Activated CD8-positive, alpha-beta memory T cell treated with anti-CD3 and anti-CD28 coated beads, Interleukin-2, amount 10 ng/mL, durations not matched to agents 7 days and 5 days (primary cell): ENCODE results near the gene RRP1. TPM values are rescaled to one million over a fixed set of nuclear protein-coding genes. Genes with fewer than 3 reads are reported as not detected.
"Not testable (repeated sequence)": the region's sequence is repeated elsewhere in the genome, so short reads cannot be mapped to it uniquely, and the experiment has no call there.

Source experiments
- ATAC-seq: fragments of 150-1000 bp; cut with Tn5 transposase; one replicate; pipeline ENCODE4 v1.10.0; 2021; ENCODE audit warnings: moderate library complexity
- CTCF ChIA-PET: fragments of 350-600 bp; sonication (Branson Sonifier 250); formaldehyde crosslinking; loops from one replicate; lab custom pipeline; 2021; ENCODE audit warnings: antibody characterized with exemption; lab: Charles Lee
- DNase-seq: peaks from one replicate; pipeline ENCODE4 v3.0.0-alpha.2; 2020
- H3K27ac Mint-ChIP-seq: one replicate; pipeline ENCODE4 v1.8.0; 2021; ENCODE audit warnings: mild to moderate bottlenecking, mixed read lengths
- H3K27me3 Mint-ChIP-seq: one replicate; pipeline ENCODE4 v1.8.0; 2021; ENCODE audit warnings: mixed read lengths
- H3K36me3 Mint-ChIP-seq: one replicate; pipeline ENCODE4 v1.8.0; 2021; ENCODE audit warnings: mild to moderate bottlenecking, mixed read lengths
- H3K4me1 Mint-ChIP-seq: one replicate; pipeline ENCODE4 v1.8.0; 2021; ENCODE audit warnings: mixed read lengths
- H3K4me3 Mint-ChIP-seq: one replicate; pipeline ENCODE4 v1.8.0; 2021; ENCODE audit warnings: mild to moderate bottlenecking, moderate library complexity, mixed read lengths
- H3K9me3 Mint-ChIP-seq: one replicate; pipeline ENCODE4 v1.8.0; 2022; ENCODE audit warnings: low read depth, mixed read lengths
- total RNA-seq, 2 experiments: library from RNA; stranded (reverse); gene quantifications; one replicate each; pipeline ENCODE4 v1.2.3, GENCODE V29; 2021

Gene RRP1
- total RNA-seq, 2 experiments from 2014 or later, result 37.7 to 45.2 TPM

DNA sequence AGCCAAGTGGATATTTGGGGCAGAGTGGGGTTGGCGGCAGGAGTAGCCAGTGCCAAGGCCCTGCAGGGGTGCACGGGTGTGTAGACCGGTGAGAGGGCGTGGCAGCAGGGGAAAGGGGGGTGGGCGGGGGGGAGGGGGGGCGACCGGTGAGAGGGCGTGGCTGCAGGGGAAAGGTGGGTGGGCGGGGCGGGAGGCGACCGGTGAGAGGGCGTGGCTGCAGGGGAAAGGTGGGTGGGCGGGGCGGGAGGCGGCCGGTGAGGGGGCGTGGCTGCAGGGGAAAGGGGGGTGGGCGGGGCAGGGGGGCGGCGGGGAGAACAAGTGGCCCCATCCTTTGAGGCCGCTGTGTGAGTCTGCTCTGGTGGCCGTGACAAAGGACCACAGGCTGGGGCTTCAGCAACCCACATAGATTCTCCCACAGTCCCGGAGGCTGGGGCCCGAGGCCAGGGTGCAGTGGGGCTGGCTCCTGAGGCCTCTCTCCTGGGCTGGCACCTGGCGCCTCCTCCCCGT, 25.8 kb downstream of the RRP1 start:
- CTCF ChIA-PET, result interaction anchor here (1.9 kb wide), 1 partner anchor 160 kb away, joined by 5 read pairs; no protein-coding TSS in a partner anchor
- DNase-seq, result no peak
- peaks cover 2% of the 10 kb centered on the region for H3K36me3 Mint-ChIP-seq
- H3K27ac Mint-ChIP-seq, result no peak overlapping the region
- peaks cover 8% of the 10 kb centered on the region for H3K4me1 Mint-ChIP-seq
- no peak for ATAC-seq
- H3K4me3 Mint-ChIP-seq, result no peak overlapping the region
- no peaks in the 10 kb centered on the region for H3K9me3 Mint-ChIP-seq
- H3K27me3 Mint-ChIP-seq, result no peaks in the 10 kb centered on the region

DNA sequence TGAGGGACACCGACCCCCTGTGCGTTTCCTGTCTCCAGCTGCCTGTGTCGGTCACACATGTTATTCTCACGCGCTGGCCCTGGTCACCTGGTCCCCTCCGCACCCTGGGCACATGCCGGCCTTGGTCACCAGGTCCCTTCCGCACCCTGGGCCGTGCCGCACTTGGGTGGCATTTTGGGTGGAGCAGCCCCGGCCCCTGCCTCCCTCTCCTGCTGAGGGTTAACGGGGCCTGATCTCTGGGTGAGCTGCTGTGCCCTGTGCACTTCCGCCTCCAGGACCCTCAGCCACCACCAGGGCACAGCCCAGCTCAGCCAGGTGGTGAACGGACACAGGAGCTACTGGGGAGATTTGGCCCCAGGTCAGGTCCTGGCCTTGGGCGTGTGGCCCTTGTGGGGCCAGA, 26.6 kb downstream of the RRP1 start:
- H3K4me1 Mint-ChIP-seq, result peaks cover 3% of the 10 kb centered on the region
- ATAC-seq (no peak), DNase-seq (no peak)
- CTCF ChIA-PET, result interaction anchor here (1.9 kb wide), 1 partner anchor 159 kb away, joined by 5 read pairs; no protein-coding TSS in a partner anchor
- no peaks in the 10 kb centered on the region for H3K27me3 Mint-ChIP-seq
- no peaks in the 10 kb centered on the region for H3K9me3 Mint-ChIP-seq
- H3K4me3 Mint-ChIP-seq, result no peak overlapping the region
- H3K36me3 Mint-ChIP-seq, result peaks cover 2% of the 10 kb centered on the region
- H3K27ac Mint-ChIP-seq, result no peak overlapping the region

DNA sequence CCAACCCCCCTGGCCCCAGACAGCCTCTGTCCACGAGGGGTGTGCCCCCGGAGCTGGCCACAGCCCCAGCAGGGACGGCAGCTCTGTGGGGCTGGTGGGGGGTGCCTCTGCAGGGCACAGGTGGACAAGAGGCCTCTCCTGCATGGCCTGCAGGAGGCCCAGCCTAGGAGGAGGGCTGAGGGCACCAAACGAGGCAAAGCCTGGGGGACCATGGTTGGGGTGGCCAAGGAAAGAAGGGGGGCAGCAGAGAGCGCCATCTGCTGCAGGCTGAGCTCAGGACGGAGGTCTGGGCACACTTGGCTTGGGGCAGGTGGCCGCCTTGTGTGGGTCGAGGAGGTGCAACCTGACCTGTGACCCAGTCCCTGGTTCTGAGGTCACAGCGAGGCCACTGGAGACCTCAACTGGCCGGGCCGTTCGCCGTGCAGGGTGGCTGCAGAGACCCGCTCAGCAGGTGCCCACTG, 27.3 kb downstream of the RRP1 start:
- Mint-ChIP-seq H3K27ac (no peak overlapping the region), H3K4me1 (peaks cover 2% of the 10 kb centered on the region), H3K27me3 (no peaks in the 10 kb centered on the region), H3K36me3 (peaks cover 2% of the 10 kb centered on the region), H3K4me3 (no peak overlapping the region), H3K9me3 (no peaks in the 10 kb centered on the region)
- DNase-seq (no peak), ATAC-seq (no peak)
- CTCF ChIA-PET, result interaction anchor here (1.9 kb wide), 1 partner anchor 159 kb away, joined by 5 read pairs; no protein-coding TSS in a partner anchor

DNA sequence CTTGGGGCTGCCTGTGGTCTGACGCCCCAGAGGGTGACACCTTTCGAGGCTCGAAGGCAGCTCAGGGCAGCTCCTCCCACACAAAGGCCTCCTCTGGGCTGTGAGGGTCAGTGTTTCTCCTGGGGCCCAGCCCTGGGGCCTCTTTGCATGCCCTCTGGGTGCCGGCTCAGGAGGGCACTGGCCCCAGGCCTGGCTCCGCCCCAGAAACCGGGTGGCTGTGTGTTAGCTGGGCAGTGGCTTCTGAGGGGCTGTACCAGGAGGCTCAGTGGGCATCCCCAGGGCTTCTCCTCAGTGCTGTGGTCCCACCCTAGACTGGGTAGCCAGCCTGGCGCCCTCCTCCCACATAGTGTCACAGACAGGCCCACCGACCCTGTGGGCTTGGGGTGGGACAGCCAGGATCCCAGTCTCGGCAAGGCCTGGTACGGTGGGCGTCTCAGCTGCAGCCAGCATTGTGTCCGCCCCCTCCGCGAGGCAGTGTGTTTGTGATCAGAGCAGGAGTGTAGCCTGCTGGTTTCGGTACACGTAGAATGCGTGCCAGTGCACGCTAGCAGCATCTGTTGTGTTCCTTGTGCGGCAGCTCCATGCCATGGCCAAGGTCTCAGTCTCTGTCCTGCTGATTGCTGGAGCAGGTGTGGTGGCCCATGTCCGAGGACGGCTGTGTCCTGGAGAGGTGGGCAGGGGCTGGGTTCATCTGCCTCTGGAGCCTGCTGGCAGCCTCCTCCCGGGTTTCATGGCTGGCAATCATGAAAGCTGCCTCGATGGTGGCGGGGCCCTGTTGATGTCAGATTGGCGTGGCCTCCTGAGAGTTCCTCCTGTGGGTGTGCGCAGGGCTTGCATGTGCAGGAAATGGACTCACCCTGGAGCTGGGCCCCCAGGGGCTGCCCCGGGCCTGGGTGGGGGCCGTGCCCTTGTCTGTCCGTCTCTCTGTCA, 28.0 kb downstream of the RRP1 start:
- no peaks in the 10 kb centered on the region for H3K27me3 Mint-ChIP-seq
- no peak overlapping the region for H3K4me3 Mint-ChIP-seq
- H3K4me1 Mint-ChIP-seq, result peaks cover 2% of the 10 kb centered on the region

DNA sequence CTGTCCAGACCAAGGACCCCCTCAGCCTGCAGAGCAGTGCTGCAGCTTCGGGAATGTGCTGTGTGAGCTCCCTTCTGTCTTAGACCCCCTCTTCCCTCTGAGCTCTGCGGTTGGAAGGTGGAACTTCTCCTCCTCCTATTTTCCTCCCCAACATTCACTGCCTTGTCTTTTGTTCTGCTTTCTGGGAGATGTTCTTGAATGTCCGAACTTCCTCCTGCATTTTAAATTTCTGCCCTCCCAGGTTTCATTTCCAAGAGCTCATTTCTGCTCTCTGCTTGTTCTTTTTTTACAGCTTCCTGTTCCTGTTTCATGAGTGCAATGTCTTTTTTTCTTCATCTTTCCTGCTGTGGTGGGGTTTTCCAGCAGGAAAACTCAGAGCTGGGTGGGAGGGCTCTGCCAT, 29.3 kb downstream of the RRP1 start:
- Mint-ChIP-seq H3K27me3 (no peaks in the 10 kb centered on the region), H3K4me3 (no peak overlapping the region), H3K27ac (no peak overlapping the region), H3K36me3 (peaks cover 2% of the 10 kb centered on the region), H3K9me3 (no peaks in the 10 kb centered on the region), H3K4me1 (peaks cover 2% of the 10 kb centered on the region)
- CTCF ChIA-PET, result interaction anchor here (0.9 to 2.3 kb wide), 5 partner anchors 8 to 535 kb away, joined by 3 to 10 read pairs (median 4); partner anchors contain the start of gene TRPM2
- DNase-seq, result no peak
- ATAC-seq, result no peak

More for the DNA sequence above, 28.0 kb downstream of the RRP1 start:
- CTCF ChIA-PET, result interaction anchor here (0.9 to 2.2 kb wide), 5 partner anchors 38 to 536 kb away, joined by 3 to 8 read pairs (median 4); partner anchors contain the start of gene TRPM2
- ATAC-seq (no peak), DNase-seq (no peak)
- no peaks in the 10 kb centered on the region for H3K9me3 Mint-ChIP-seq
- H3K36me3 Mint-ChIP-seq, result peaks cover 2% of the 10 kb centered on the region
- no peak overlapping the region for H3K27ac Mint-ChIP-seq

DNA sequence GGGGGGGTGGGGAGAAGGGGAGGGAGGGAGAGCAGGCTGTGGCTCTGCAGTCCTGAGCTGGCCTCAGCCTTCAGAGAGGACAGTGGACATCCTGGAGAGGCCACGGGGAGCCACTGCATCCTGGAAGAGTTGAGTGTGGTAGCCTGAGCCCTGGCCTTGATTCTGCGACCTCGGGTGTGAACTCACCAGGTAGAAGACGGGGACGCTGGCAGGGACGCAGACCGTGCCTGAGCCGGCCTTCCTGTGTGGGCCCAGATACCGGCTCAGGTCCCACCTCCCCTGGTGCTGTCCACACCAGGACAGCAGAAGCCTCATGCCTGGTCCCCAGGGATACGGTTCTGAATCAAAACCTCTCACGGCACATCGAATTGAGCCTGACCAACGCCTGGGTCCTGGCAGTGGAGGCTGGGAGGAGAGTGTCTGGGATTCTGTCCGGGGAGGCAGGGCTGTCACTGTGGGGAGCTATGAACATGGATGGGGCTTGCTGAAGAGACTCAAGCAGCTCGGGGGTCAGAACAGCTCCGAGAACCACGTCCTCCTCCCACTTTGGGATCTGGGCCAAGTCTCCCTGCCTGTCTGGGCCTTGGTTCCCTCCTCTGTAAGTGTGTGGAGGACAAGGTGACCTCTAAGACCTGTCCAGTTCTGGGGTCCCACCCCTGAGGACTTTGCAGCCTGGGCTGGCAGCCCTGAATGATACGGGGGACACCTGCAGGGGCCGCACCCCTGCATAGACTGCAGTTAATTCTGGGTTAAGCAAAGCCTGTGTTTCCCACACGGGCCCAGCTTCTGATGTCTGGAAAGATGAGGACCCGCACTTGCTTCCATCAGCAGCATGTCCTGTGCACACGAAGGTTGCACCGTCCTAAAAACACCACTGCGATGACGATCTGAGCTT, 30.4 kb downstream of the RRP1 start:
- no peak overlapping the region for H3K27ac Mint-ChIP-seq
- H3K4me1 Mint-ChIP-seq, result peaks cover 2% of the 10 kb centered on the region
- peaks cover 2% of the 10 kb centered on the region for H3K36me3 Mint-ChIP-seq
- no peaks in the 10 kb centered on the region for H3K9me3 Mint-ChIP-seq
- DNase-seq (no peak), ATAC-seq (no peak)
- no peak overlapping the region for H3K4me3 Mint-ChIP-seq
- CTCF ChIA-PET, result interaction anchor here (1.3 to 2.3 kb wide), 3 partner anchors 9 to 120 kb away, joined by 3 to 10 read pairs (median 8); no protein-coding TSS in a partner anchor
- H3K27me3 Mint-ChIP-seq, result no peaks in the 10 kb centered on the region

DNA sequence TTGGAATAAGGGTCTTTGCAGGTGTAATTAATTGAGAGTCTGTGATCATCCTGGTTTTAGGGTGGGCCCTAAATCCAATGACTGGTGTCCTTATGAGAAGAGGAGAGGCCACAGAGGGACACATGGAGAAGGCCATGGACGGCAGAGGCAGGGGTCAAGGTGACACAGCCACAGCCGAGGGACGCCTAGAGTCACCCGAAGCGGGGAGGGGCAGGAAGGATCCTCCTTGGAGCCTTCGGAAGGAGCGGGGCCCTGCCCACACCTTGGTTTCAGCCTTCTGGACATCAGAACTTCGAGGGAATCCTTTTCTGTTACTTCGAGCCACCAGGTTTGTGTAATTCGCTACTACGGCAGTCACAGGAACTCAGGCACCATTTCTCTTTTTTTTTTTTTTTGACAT, 31.1 kb downstream of the RRP1 start:
- ATAC-seq, result no peak
- CTCF ChIA-PET, result interaction anchor here (2.3 kb wide), 1 partner anchor 10 kb away, joined by 10 read pairs; no protein-coding TSS in a partner anchor
- Mint-ChIP-seq H3K4me3 (no peak overlapping the region), H3K9me3 (no peaks in the 10 kb centered on the region), H3K4me1 (no peaks in the 10 kb centered on the region), H3K27me3 (no peaks in the 10 kb centered on the region), H3K36me3 (peaks cover 2% of the 10 kb centered on the region), H3K27ac (no peak overlapping the region)
- DNase-seq, result no peak

DNA sequence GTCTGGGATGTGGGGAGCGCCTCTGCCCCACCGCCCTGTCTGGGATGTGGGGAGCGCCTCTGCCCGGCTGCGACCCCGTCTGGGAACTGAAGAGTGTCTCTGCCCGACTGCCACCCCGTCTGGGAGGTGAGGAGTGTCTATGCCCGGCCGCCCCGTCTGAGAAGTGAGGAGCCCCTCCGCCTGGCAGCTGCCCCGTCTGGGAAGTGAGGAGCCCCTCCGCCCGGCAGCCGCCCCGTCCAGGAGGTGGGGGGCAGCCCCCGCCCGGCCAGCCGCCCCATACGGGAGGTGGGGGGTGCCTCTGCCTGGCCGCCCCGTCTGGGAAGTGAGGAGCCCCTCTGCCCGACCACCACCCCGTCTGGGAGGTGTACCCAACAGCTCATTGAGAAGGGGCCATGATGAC, 32.8 kb downstream of the RRP1 start:
- H3K27ac Mint-ChIP-seq, H3K4me1 Mint-ChIP-seq, DNase-seq, H3K9me3 Mint-ChIP-seq, ATAC-seq, H3K36me3 Mint-ChIP-seq, H3K27me3 Mint-ChIP-seq, H3K4me3 Mint-ChIP-seq: not testable (repeated sequence)
- CTCF ChIA-PET, result interaction anchor here (1.4 kb wide), 1 partner anchor 11 kb away, joined by 4 read pairs; no protein-coding TSS in a partner anchor

DNA sequence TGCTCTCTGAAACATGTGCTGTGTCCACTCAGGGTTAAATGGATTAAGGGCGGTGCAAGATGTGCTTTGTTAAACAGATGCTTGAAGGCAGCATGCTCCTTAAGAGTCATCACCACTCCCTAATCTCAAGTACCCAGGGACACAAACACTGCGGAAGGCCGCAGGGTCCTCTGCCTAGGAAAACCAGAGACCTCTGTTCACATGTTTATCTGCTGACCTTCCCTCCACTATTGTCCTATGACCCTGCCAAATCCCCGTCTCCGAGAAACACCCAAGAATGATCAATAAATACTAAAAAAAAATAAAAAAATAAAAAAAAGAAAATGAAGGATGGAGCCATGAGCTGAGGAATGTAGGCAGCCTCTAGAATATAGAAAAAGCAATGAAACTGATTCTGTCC, 33.4 kb downstream of the RRP1 start:
- ATAC-seq, result not testable (repeated sequence)

DNA sequence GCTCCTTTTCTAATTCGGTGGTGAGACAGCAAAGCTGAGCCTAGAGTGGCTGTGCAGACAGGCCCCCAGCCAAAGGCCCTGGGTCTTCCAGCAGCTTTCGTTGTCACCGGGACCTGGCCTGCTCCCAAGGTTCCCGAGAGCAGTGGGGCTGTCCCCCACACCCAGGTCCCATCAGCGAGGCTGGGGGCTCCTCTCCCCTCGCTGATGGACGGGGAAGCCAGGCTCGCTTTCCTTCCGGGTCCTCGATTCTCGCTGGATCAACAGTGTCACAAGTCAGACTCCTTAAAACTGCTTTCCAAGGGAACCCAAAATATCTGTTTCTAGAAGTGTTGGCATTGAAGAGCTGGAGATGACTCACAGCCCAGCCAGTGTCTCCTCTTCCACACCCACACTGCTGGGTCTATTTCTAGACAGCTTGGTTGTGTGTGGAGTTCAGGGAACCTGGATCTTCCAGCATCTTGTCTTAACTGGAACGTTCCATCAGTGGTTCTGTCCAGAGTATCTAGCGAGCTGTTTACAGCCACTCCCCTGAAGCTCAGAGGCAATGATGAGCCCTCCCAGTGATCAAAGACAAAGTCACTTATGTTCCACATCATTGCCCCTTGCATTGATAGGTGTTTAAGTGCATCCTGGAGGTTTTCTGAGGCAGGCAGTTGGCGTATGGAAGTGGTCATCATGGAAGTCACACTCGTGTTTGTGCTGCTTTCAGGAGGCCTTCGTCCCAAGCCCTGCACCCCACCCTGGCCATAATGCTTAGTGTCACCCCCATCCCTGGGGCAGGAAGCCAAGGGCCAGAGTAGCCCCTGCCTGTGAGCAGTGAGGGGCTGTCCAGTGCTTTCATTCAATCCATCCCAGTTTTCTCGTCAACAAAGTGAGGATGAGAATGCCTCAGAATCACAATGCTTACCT, 35.2 kb downstream of the RRP1 start:
- CTCF ChIA-PET, result interaction anchor here (1.3 to 1.6 kb wide), 3 partner anchors 114 to 151 kb away, joined by 3 to 5 read pairs (median 4); no protein-coding TSS in a partner anchor
- no peaks in the 10 kb centered on the region for H3K9me3 Mint-ChIP-seq
- no peaks in the 10 kb centered on the region for H3K4me1 Mint-ChIP-seq

More for the DNA sequence above, 33.4 kb downstream of the RRP1 start:
- H3K27ac Mint-ChIP-seq, H3K4me1 Mint-ChIP-seq, H3K27me3 Mint-ChIP-seq, DNase-seq, H3K36me3 Mint-ChIP-seq, H3K4me3 Mint-ChIP-seq, H3K9me3 Mint-ChIP-seq: not testable (repeated sequence)
- CTCF ChIA-PET, result interaction anchor here (1.0 to 1.4 kb wide), 5 partner anchors 10 to 152 kb away, joined by 3 to 4 read pairs (median 3); no protein-coding TSS in a partner anchor

DNA sequence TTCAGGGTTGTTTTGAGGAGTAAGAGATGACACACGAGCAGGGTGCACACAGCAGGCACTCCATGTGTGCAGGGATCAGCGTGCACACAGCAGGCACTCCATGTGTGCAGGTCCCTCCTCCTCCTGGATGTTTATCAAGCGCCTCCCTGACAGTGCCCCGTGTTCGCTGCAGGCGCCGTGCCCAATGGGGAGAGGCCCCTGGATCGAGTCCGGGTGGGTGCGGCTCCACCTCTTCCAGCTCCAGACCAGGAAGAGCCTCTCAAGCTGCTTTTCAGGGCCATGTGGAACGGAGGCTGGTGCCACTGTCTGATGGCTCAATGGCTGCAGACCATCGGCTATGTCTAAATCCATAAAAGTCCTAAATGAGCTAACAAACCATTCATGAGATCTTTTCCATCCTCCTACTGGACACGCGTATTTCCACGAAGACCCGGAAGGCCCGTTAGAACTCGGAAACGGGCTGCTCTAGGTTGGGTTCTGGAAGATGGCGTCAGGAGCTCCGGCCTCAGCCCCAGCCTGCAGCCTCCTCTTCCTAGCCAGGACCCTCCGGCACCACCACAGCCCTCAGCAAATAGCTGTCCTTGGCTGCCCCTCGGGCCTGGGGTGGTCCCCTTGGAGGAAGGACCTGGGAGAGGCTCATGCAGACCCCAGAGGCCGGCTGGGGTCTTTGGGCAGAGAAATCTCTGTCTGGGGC, 36.0 kb downstream of the RRP1 start:
- no peaks in the 10 kb centered on the region for H3K4me1 Mint-ChIP-seq
- ATAC-seq, result no peak
- DNase-seq, result no peak
- CTCF ChIA-PET, result interaction anchor here (1.4 to 1.8 kb wide), 5 partner anchors 9 to 150 kb away, joined by 3 to 7 read pairs (median 5); no protein-coding TSS in a partner anchor
- no peaks in the 10 kb centered on the region for H3K9me3 Mint-ChIP-seq
- H3K4me3 Mint-ChIP-seq, result no peak overlapping the region
- H3K27me3 Mint-ChIP-seq, result peaks cover 27% of the 10 kb centered on the region
- H3K27ac Mint-ChIP-seq, result no peak overlapping the region
- H3K36me3 Mint-ChIP-seq, result no peaks in the 10 kb centered on the region

More for the DNA sequence above, 35.2 kb downstream of the RRP1 start:
- Mint-ChIP-seq H3K27me3 (peaks cover 20% of the 10 kb centered on the region), H3K36me3 (no peaks in the 10 kb centered on the region), H3K4me3 (no peak overlapping the region), H3K27ac (no peak overlapping the region)
- DNase-seq, result no peak
- no peak for ATAC-seq
